Sigmoid colon (tissue), 4 donors: ENCODE data around the gene CMKLR1.

Experiments
- CTCF ChIP-seq, 4 experiments: fragments of 450-650 bp in 3 of 4; fragments of 200-600 bp in 1 of 4; IDR thresholded peaks; one replicate each; pipeline ENCODE4 v1.5.1; 2016 to 2019; ENCODE audit warnings: antibody characterized with exemption in 4 of 4, mild to moderate bottlenecking in 3 of 4, moderate library complexity in 2 of 4
- EP300 ChIP-seq, 4 donors: sonication (generic); formaldehyde crosslinking; IDR thresholded peaks; one replicate each; pipeline ENCODE4 v1.6.1; 2017; ENCODE audit warnings: antibody characterized with exemption in 4 of 4
- POLR2A ChIP-seq, 2 donors: fragments of 450-650 bp; IDR thresholded peaks; one replicate each; pipeline ENCODE4 v1.6.1; 2016; ENCODE audit warnings: antibody characterized with exemption in 2 of 2, mild to moderate bottlenecking in 2 of 2, moderate library complexity in 2 of 2
- POLR2AphosphoS5 ChIP-seq, 4 donors: sonication (generic); formaldehyde crosslinking; IDR thresholded peaks; one replicate each; pipeline ENCODE4 v1.6.1; 2017; ENCODE audit warnings: antibody characterized with exemption in 4 of 4

GRCh38 chr12:108299516-108299915, 39.6 kb downstream of the CMKLR1 start:
- no peak for TF ChIP-seq CTCF (IDR thresholded peaks at IDR 0.05)
- no peak for TF ChIP-seq EP300 (IDR thresholded peaks at IDR 0.05)
- TF ChIP-seq POLR2AphosphoS5 (IDR thresholded peaks at IDR 0.05), result no peak
- TF ChIP-seq POLR2A (IDR thresholded peaks at IDR 0.05), result no peak
